Peyer's patch (tissue), 4 donors: ENCODE data around the gene PTAFR. TPM values are rescaled to one million over a fixed set of nuclear protein-coding genes. Genes with fewer than 3 reads are reported as not detected.

ENCODE experiments used
- DNase-seq, 3 donors: peaks; one replicate each; pipeline ENCODE4 v3.0.0-alpha.2; 2017 to 2019
- H3K27ac ChIP-seq, 4 donors: fragments of 200-600 bp; sonication (generic); one replicate each; pipeline ENCODE4 v1.5.1; 2016 to 2019
- H3K27me3 ChIP-seq, 2 donors: fragments of 200-600 bp; sonication (generic); one replicate each; pipeline ENCODE4 v1.5.1; 2019
- H3K36me3 ChIP-seq, 3 donors: fragments of 200-600 bp; sonication (generic); one replicate each; pipeline ENCODE4 v1.5.1; 2016 to 2019
- H3K4me1 ChIP-seq, 4 donors: fragments of 200-600 bp; sonication (generic); one replicate each; pipeline ENCODE4 v1.5.1; 2016 to 2019
- H3K4me3 ChIP-seq, 4 donors: fragments of 200-600 bp; sonication (generic); 1 replicate in 3 of 4; 2 replicates in 1 of 4; pipeline ENCODE4 v1.5.1; 2016 to 2019; ENCODE audit warnings: mild to moderate bottlenecking in 1 of 4
- H3K9me3 ChIP-seq, 4 donors: fragments of 200-600 bp; sonication (generic); one replicate each; pipeline ENCODE4 v1.5.1; 2016 to 2019; ENCODE audit warnings: mild to moderate bottlenecking in 1 of 4
- POLR2A ChIP-seq, 2 donors: fragments of 450-650 bp; IDR thresholded peaks; one replicate each; pipeline ENCODE4 v1.5.1; 2017; ENCODE audit warnings: antibody characterized with exemption in 2 of 2, mild to moderate bottlenecking in 2 of 2, moderate library complexity in 2 of 2
- total RNA-seq, 4 donors: library from RNA; depleted of rRNA; stranded (reverse); fragments of >200 nt; gene quantifications; one replicate each; pipeline ENCODE4 v1.1.0, GENCODE V29; 2016
- TF ChIP-seq, protein P1 (sequence below), 6 experiments: fragments of 450-650 bp in 4 of 6; fragments of 200-600 bp in 2 of 6; sonication (generic) in 1 of 6; IDR thresholded peaks; one replicate each; pipeline ENCODE4 v1.5.1; 2017 to 2019; ENCODE audit warnings: antibody characterized with exemption in 6 of 6, mild to moderate bottlenecking in 3 of 6, moderate library complexity in 1 of 6

The PTAFR gene
- total RNA-seq, 4 donors from 2014 or later = 0.53 to 1.8 (median 1.7) TPM

- no peak overlapping the region for H3K4me3 ChIP-seq
- H3K27me3 ChIP-seq = no peaks in the 10 kb centered on the region
- TF ChIP-seq, protein P1, sequence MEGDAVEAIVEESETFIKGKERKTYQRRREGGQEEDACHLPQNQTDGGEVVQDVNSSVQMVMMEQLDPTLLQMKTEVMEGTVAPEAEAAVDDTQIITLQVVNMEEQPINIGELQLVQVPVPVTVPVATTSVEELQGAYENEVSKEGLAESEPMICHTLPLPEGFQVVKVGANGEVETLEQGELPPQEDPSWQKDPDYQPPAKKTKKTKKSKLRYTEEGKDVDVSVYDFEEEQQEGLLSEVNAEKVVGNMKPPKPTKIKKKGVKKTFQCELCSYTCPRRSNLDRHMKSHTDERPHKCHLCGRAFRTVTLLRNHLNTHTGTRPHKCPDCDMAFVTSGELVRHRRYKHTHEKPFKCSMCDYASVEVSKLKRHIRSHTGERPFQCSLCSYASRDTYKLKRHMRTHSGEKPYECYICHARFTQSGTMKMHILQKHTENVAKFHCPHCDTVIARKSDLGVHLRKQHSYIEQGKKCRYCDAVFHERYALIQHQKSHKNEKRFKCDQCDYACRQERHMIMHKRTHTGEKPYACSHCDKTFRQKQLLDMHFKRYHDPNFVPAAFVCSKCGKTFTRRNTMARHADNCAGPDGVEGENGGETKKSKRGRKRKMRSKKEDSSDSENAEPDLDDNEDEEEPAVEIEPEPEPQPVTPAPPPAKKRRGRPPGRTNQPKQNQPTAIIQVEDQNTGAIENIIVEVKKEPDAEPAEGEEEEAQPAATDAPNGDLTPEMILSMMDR (IDR thresholded peaks at IDR 0.05) = no peak
- no peak for TF ChIP-seq POLR2A (IDR thresholded peaks at IDR 0.05)
- H3K4me1 ChIP-seq = no peaks in the 10 kb centered on the region
- H3K9me3 ChIP-seq = no peaks in the 10 kb centered on the region
- no peaks in the 10 kb centered on the region for H3K36me3 ChIP-seq
- no peak for DNase-seq
- no peak overlapping the region for H3K27ac ChIP-seq
Measured at GRCh38 chr1:28132171-28133167, 44.0 kb downstream of the PTAFR start.

- H3K27ac ChIP-seq = no peak overlapping the region
- no peaks in the 10 kb centered on the region for H3K27me3 ChIP-seq
- H3K4me3 ChIP-seq = no peak overlapping the region
- no peaks in the 10 kb centered on the region for H3K9me3 ChIP-seq
- no peak for DNase-seq
- H3K4me1 ChIP-seq = no peaks in the 10 kb centered on the region
- TF ChIP-seq POLR2A (IDR thresholded peaks at IDR 0.05) = no peak
- TF ChIP-seq, protein P1 (IDR thresholded peaks at IDR 0.05) = no peak
- no peaks in the 10 kb centered on the region for H3K36me3 ChIP-seq
Measured at GRCh38 chr1:28130901-28131300, 45.6 kb downstream of the PTAFR start.

- Histone ChIP-seq H3K36me3 (no peaks in the 10 kb centered on the region), H3K4me1 (no peaks in the 10 kb centered on the region), H3K27me3 (no peaks in the 10 kb centered on the region), H3K27ac (no peak overlapping the region), H3K9me3 (no peaks in the 10 kb centered on the region), H3K4me3 (no peak overlapping the region)
- TF ChIP-seq, protein P1 (IDR thresholded peaks at IDR 0.05) = no peak
- TF ChIP-seq POLR2A (IDR thresholded peaks at IDR 0.05) = no peak
- no peak for DNase-seq
Measured at GRCh38 chr1:28129150-28129549, 47.3 kb downstream of the PTAFR start.

DNA sequence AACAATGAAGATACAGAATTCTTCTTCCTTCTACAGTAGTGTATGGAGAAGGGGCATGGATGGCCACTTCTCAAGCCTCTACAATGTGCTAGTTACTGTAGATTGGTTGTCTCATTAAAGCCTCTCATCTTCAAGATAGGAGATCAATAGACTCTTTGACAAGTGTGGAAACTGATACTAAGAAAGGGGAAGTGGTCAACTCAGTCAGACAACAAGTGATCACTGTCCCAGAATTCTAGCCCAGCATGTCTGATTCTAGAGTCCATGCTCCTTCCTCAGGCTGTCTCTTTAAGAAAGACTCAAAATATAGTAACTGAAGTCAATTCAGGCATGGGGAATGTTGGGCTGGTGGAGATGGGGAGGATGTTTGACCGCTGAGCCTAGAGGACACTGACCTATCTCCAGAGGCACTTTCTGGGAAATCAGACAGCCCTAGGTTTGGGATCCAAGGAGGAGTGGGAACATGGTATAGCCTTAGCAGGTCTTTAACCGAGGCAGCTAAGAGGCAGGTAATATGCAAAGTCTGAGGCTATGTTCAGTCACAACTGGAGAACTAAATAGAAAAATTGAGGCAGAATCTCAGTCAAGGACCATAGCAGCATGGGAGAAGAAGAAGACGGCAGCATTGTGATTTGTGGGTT, 48.8 kb downstream of the PTAFR start:
- Histone ChIP-seq H3K4me1 (no peaks in the 10 kb centered on the region), H3K27me3 (no peaks in the 10 kb centered on the region), H3K9me3 (no peaks in the 10 kb centered on the region), H3K36me3 (no peaks in the 10 kb centered on the region), H3K4me3 (no peak overlapping the region), H3K27ac (peak overlapping the region in 2 of 4 donors; percentile 11 to 47)
- DNase-seq = no peak
- TF ChIP-seq POLR2A (IDR thresholded peaks at IDR 0.05) = no peak
- TF ChIP-seq, protein P1 (IDR thresholded peaks at IDR 0.05) = no peak

DNA sequence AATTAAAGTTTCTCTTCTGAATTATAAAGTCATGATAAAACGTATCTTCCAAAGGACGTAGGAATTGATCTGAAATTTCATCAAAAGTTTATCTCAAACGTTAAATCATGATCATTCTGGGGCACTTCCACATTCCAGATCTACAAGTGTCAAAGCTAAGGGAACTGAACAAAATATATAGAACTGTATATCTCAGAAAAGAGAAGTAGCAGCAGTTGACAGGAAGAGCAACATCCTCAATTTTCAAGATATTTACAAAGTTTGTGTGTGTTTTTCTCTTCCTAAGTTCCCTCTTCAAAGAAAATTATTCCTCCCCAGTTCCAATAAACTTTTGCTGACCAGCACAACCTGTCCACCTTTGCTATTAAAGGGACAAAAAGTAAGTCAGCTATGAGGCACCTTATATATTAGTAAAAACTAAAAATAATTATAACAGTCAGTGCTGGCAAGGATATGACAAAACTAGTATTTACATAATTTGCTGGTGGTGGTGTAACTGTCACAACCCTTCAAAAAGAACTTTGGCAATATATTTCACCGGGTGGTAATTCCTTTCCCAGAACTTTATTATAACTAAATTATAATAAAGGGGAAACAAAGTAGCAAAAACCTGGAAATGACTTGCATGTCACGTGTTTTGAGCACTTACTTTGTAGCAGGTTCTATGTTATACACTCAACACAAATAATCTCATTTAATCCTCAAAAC, 49.6 kb downstream of the PTAFR start:
- Histone ChIP-seq H3K4me1 (no peaks in the 10 kb centered on the region), H3K27me3 (no peaks in the 10 kb centered on the region), H3K27ac (peak overlapping the region in 1 of 4 donors; percentile 11), H3K4me3 (no peak overlapping the region), H3K9me3 (no peaks in the 10 kb centered on the region), H3K36me3 (no peaks in the 10 kb centered on the region)
- no peak for DNase-seq
- no peak for TF ChIP-seq POLR2A (IDR thresholded peaks at IDR 0.05)
- TF ChIP-seq, protein P1 (IDR thresholded peaks at IDR 0.05) = no peak
